CD4-positive, alpha-beta memory T cell (primary cell): Measurements from ENCODE around the gene AP5Z1. TPM values are rescaled to one million over a fixed set of nuclear protein-coding genes. Genes with fewer than 3 reads are reported as not detected.
"Not testable (repeated sequence)": the region's sequence is repeated elsewhere in the genome, so short reads cannot be mapped to it uniquely, and the experiment has no call there.

Experiments used
- CTCF ChIA-PET: fragments of 350-600 bp; sonication (Branson Sonifier 250); formaldehyde crosslinking; loops from one replicate; lab custom pipeline; 2021; ENCODE audit warnings: inconsistent platforms; ENCODE audit not compliant: partially characterized antibody; lab: Charles Lee
- POLR2A ChIA-PET: fragments of 350-600 bp; sonication (Branson Sonifier 250); formaldehyde crosslinking; loops from one replicate; lab custom pipeline; 2021; ENCODE audit not compliant: partially characterized antibody; lab: Charles Lee
- DNase-seq, 5 donors: peaks; one replicate each; pipeline versions ENCODE4 v3.0.0 to v3.0.0-alpha.2; 2020 to 2022; ENCODE audit warnings: mixed read lengths in 1 of 5
- H3K27ac ChIP-seq: one replicate; pipeline ENCODE4 v1.7.0; 2013; ENCODE audit warnings: low read depth, low read length
- H3K27me3 ChIP-seq: 2 replicates; pipeline ENCODE4 v1.7.0; 2013; ENCODE audit warnings: mild to moderate bottlenecking, low read length, moderate library complexity; ENCODE audit not compliant: insufficient read depth
- H3K36me3 ChIP-seq: 2 replicates; pipeline ENCODE4 v1.7.0; 2013; ENCODE audit warnings: mild to moderate bottlenecking, low read length, moderate library complexity; ENCODE audit not compliant: insufficient read depth
- H3K4me1 ChIP-seq: 2 replicates; pipeline ENCODE4 v1.7.0; 2013; ENCODE audit warnings: mild to moderate bottlenecking, low read length, moderate library complexity; ENCODE audit not compliant: insufficient read depth
- H3K4me3 ChIP-seq, 2 donors: one replicate each; pipeline ENCODE4 v1.7.0; 2013; ENCODE audit warnings: low read length in 2 of 2, mild to moderate bottlenecking in 1 of 2
- H3K9me3 ChIP-seq, 2 donors: one replicate each; pipeline ENCODE4 v1.7.0; 2013; ENCODE audit warnings: low read length in 2 of 2, control low read depth in 1 of 2; ENCODE audit not compliant: control insufficient read depth in 1 of 2
- H3K27ac Mint-ChIP-seq, 7 donors: one replicate each; pipeline ENCODE4 v1.8.0; 2020 to 2021; ENCODE audit warnings: mixed read lengths in 7 of 7, mild to moderate bottlenecking in 6 of 7, inconsistent platforms in 3 of 7, moderate library complexity in 3 of 7
- H3K27me3 Mint-ChIP-seq, 2 donors: one replicate each; pipeline ENCODE4 v1.8.0; 2020 to 2021; ENCODE audit warnings: mixed read lengths in 2 of 2
- H3K36me3 Mint-ChIP-seq, 2 donors: one replicate each; pipeline ENCODE4 v1.8.0; 2020 to 2021; ENCODE audit warnings: mixed read lengths in 2 of 2, inconsistent platforms in 1 of 2, mild to moderate bottlenecking in 1 of 2
- H3K4me1 Mint-ChIP-seq, 4 donors: one replicate each; pipeline ENCODE4 v1.8.0; 2020 to 2021; ENCODE audit warnings: mixed read lengths in 4 of 4, mild to moderate bottlenecking in 1 of 4
- H3K4me3 Mint-ChIP-seq, 8 donors: one replicate each; pipeline ENCODE4 v1.8.0; 2020 to 2021; ENCODE audit warnings: mixed read lengths in 8 of 8, mild to moderate bottlenecking in 7 of 8, moderate library complexity in 6 of 8, inconsistent platforms in 3 of 8
- H3K9me3 Mint-ChIP-seq, 8 donors: one replicate each; pipeline ENCODE4 v1.8.0; 2020 to 2021; ENCODE audit warnings: mixed read lengths in 8 of 8, mild to moderate bottlenecking in 5 of 8, inconsistent platforms in 3 of 8, moderate library complexity in 1 of 8
- intact Hi-C: fragments of 100-400 bp; cut with micrococcal nuclease; formaldehyde crosslinking; loops from one replicate; pipeline ENCODE4 v1.15.1; 2023
- polyA plus RNA-seq, 2 donors: library from polyadenylated mRNA; unstranded; fragments of 300-500 nt; fragmentation: Illumina TruSeq; gene quantifications; one replicate each; pipeline ENCODE4 v1.2.3, GENCODE V29; 2021
- total RNA-seq, 2 experiments: library from RNA; stranded (reverse); gene quantifications; one replicate each; pipeline ENCODE4 v1.2.3, GENCODE V29; 2021

Gene AP5Z1
- total and polyA plus RNA-seq, 4 experiments from 2014 or later = 29.1 to 103 (median 70.4) TPM

GRCh38 chr7:4790516-4790991 lies 15.1 kb downstream of the AP5Z1 start:
- Mint-ChIP-seq H3K4me3 (no peak overlapping the region), H3K36me3 (peaks cover 5 to 23% of the 10 kb centered on the region in 2 donors), H3K9me3 (no peaks in the 10 kb centered on the region), H3K27me3 (no peaks in the 10 kb centered on the region), H3K4me1 (peaks cover 1 to 12% (median 9%) of the 10 kb centered on the region in 4 donors), H3K27ac (no peak overlapping the region)
- Histone ChIP-seq H3K36me3 (peaks cover 37% of the 10 kb centered on the region), H3K27me3 (no peaks in the 10 kb centered on the region), H3K9me3 (no peaks in the 10 kb centered on the region), H3K27ac (no peak overlapping the region), H3K4me3 (no peak overlapping the region), H3K4me1 (peaks cover 5% of the 10 kb centered on the region)
- ChIA-PET CTCF (interaction anchor here (1.3 to 4.1 kb wide), 4 partner anchors 11 to 83 kb away, joined by 3 to 43 read pairs (median 6); partner anchors contain the start of gene AP5Z1), POLR2A (interaction anchor here (4.4 kb wide), 1 partner anchor 14 kb away, joined by 56 read pairs; the partner anchor contains the start of gene AP5Z1)
- intact Hi-C loops = no loop called here
- no peak for DNase-seq

DNA sequence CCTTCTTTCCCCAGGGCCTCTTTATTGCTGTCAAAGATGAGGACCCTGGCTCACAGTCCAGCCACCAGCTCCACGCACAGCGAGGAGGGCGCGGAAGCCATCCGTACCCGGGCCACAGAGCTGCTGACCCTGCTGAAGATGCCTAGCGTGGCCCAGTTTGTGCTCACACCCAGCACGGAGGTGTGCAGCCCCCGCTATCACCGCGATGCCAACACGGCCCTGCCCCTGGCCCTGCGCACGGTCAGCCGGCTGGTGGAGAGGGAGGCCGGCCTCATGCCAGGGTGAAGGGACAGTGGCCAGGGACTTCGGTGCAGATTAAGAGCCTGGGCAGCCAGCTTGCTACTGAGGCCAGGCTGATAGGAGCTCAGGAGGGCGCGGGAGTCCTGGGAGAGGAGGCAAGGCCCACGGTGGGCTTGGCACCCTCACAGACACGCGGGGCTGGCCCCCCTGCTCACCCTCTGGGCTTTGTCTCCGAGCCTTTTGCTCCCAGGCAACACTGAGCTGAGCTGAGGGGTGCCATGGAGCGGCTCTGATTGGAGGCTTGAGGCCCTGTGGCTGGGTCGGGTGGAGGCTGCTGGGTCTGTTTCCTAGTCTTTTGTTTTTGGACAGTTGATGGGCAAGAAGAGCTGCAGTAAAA lies 15.8 kb downstream of the AP5Z1 start:
- peaks cover 0 to 18% of the 10 kb centered on the region in 2 donors for H3K36me3 Mint-ChIP-seq
- Histone ChIP-seq H3K36me3 (peaks cover 30% of the 10 kb centered on the region), H3K27me3 (no peaks in the 10 kb centered on the region), H3K27ac (no peak overlapping the region), H3K4me1 (peaks cover 5% of the 10 kb centered on the region), H3K4me3 (no peak overlapping the region), H3K9me3 (no peaks in the 10 kb centered on the region)
- peak overlapping the region in 3 of 7 donors; percentile 27 to 66 (median 48) for H3K27ac Mint-ChIP-seq
- ChIA-PET CTCF (interaction anchor here (1.3 to 4.1 kb wide), 5 partner anchors 12 to 84 kb away, joined by 3 to 43 read pairs (median 5); partner anchors contain the start of gene AP5Z1), POLR2A (interaction anchor here (4.4 kb wide), 1 partner anchor 14 kb away, joined by 56 read pairs; the partner anchor contains the start of gene AP5Z1)
- intact Hi-C loops = no loop called here
- H3K4me3 Mint-ChIP-seq = peak overlapping the region in 2 of 8 donors; percentile 19 to 57
- DNase-seq = no peak
- H3K4me1 Mint-ChIP-seq = peaks cover 1 to 12% (median 9%) of the 10 kb centered on the region in 4 donors
- H3K9me3 Mint-ChIP-seq = no peaks in the 10 kb centered on the region
- no peaks in the 10 kb centered on the region for H3K27me3 Mint-ChIP-seq

- Mint-ChIP-seq H3K36me3 (peaks cover 0 to 18% of the 10 kb centered on the region in 2 donors), H3K4me1 (peaks cover 1 to 12% (median 9%) of the 10 kb centered on the region in 4 donors), H3K27me3 (no peaks in the 10 kb centered on the region), H3K27ac (peak overlapping the region in 3 of 7 donors; percentile 2 to 66 (median 48)), H3K4me3 (peak overlapping the region in 4 of 8 donors; percentile 19 to 57 (median 32)), H3K9me3 (no peaks in the 10 kb centered on the region)
- H3K27ac ChIP-seq = no peak overlapping the region
- ChIA-PET CTCF (interaction anchor here (0.6 to 4.1 kb wide), 10 partner anchors 11 to 1497 kb away, joined by 3 to 43 read pairs (median 4); partner anchors contain the start of gene AP5Z1), POLR2A (interaction anchor here (1.2 to 4.4 kb wide), 3 partner anchors 15 to 150 kb away, joined by 5 to 56 read pairs (median 6); partner anchors contain the start of gene AP5Z1)
- peak overlapping the region in 1 of 2 donors; percentile 32 for H3K4me3 ChIP-seq
- H3K9me3 ChIP-seq = no peaks in the 10 kb centered on the region
- intact Hi-C loops = loop anchor here (1.0 kb wide), 1 partner anchor 17 kb away; the partner anchor contains the start of gene AP5Z1
- peaks cover 5% of the 10 kb centered on the region for H3K4me1 ChIP-seq
- DNase-seq = peak; percentile 65 to 79 (median 76)
- peaks cover 24% of the 10 kb centered on the region for H3K36me3 ChIP-seq
- H3K27me3 ChIP-seq = no peaks in the 10 kb centered on the region
Observed at GRCh38 chr7:4791738-4792536, 16.5 kb downstream of the AP5Z1 start.

- Mint-ChIP-seq H3K27ac (no peak overlapping the region), H3K36me3 (peaks cover 0 to 16% of the 10 kb centered on the region in 2 donors), H3K9me3 (no peaks in the 10 kb centered on the region), H3K4me1 (peaks cover 1 to 12% (median 9%) of the 10 kb centered on the region in 4 donors), H3K27me3 (no peaks in the 10 kb centered on the region), H3K4me3 (peak overlapping the region in 4 of 8 donors; percentile 17 to 39 (median 27))
- Histone ChIP-seq H3K4me3 (peak overlapping the region in 1 of 2 donors; percentile 32), H3K9me3 (no peaks in the 10 kb centered on the region), H3K27ac (no peak overlapping the region), H3K36me3 (peaks cover 21% of the 10 kb centered on the region), H3K27me3 (no peaks in the 10 kb centered on the region), H3K4me1 (peaks cover 5% of the 10 kb centered on the region)
- POLR2A ChIA-PET = interaction anchor here (1.2 to 4.4 kb wide), 3 partner anchors 16 to 151 kb away, joined by 5 to 56 read pairs (median 6); partner anchors contain the start of gene AP5Z1
- DNase-seq = no peak
- CTCF ChIA-PET = interaction anchor here (0.6 to 4.1 kb wide), 10 partner anchors 12 to 1498 kb away, joined by 3 to 43 read pairs (median 4); partner anchors contain the start of gene AP5Z1
- intact Hi-C loops = loop anchor here (1.0 kb wide), 1 partner anchor 17 kb away; the partner anchor contains the start of gene AP5Z1
Observed at GRCh38 chr7:4792537-4793126, 17.2 kb downstream of the AP5Z1 start.

DNA sequence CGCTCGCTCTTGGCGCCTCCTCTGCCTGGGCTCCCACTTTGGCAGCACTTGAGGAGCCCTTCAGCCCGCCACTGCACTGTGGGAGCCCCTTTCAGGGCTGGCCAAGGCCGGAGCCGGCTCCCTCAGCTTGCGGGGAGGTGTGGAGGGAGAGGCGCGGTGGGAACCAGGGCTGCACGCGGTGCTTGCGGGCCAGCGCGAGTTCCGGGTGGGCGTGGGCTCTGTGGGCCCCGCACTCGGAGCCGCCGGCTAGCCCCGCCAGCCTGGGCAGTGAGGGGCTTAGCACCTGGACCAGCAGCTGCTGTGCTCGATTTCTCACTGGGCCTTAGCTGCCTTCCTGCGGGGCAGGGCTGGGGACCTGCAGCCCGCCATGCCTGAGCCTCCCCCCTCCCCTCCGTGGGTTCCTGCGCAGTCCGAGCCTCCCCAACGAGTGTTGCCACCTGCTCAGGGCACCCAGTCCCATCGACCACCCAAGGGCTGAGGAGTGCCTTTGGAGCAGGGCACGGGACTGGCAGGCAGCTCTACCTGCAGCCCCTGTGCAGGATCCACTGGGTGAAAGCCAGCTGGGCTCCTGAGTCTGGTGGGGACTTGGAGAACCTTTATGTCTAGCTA lies 18.1 kb downstream of the AP5Z1 start:
- H3K27me3 ChIP-seq, H3K4me3 ChIP-seq, H3K27ac ChIP-seq, H3K9me3 ChIP-seq, H3K9me3 Mint-ChIP-seq, H3K4me1 ChIP-seq, intact Hi-C loops, H3K27ac Mint-ChIP-seq, H3K27me3 Mint-ChIP-seq, DNase-seq: not testable (repeated sequence)
- peaks cover 1 to 12% (median 9%) of the 10 kb centered on the region in 4 donors for H3K4me1 Mint-ChIP-seq
- H3K36me3 ChIP-seq = peaks cover 13% of the 10 kb centered on the region
- ChIA-PET POLR2A (interaction anchor here (1.5 to 4.4 kb wide), 2 partner anchors 17 to 20 kb away, joined by 6 to 56 read pairs; partner anchors contain the start of gene AP5Z1), CTCF (interaction anchor here (0.9 to 4.1 kb wide), 6 partner anchors 18 to 294 kb away, joined by 3 to 43 read pairs (median 6); partner anchors contain the start of gene AP5Z1)
- H3K4me3 Mint-ChIP-seq = peak overlapping the region in 1 of 8 donors; percentile 3
- peaks cover 0 to 13% of the 10 kb centered on the region in 2 donors for H3K36me3 Mint-ChIP-seq

GRCh38 chr7:4794171-4794570 lies 18.7 kb downstream of the AP5Z1 start:
- H3K27ac ChIP-seq, H3K9me3 Mint-ChIP-seq, H3K4me1 ChIP-seq, H3K27me3 Mint-ChIP-seq, H3K9me3 ChIP-seq, H3K27me3 ChIP-seq, H3K4me3 ChIP-seq, DNase-seq, intact Hi-C loops: not testable (repeated sequence)
- POLR2A ChIA-PET = interaction anchor here (4.4 kb wide), 1 partner anchor 17 kb away, joined by 56 read pairs; the partner anchor contains the start of gene AP5Z1
- Mint-ChIP-seq H3K36me3 (peaks cover 0 to 12% of the 10 kb centered on the region in 2 donors), H3K4me1 (peaks cover 1 to 12% (median 9%) of the 10 kb centered on the region in 4 donors), H3K27ac (peak overlapping the region in 2 of 7 donors; percentile 18 to 74), H3K4me3 (peak overlapping the region in 1 of 8 donors; percentile 6)
- CTCF ChIA-PET = interaction anchor here (2.2 to 4.1 kb wide), 3 partner anchors 18 to 293 kb away, joined by 7 to 43 read pairs (median 25); partner anchors contain the start of gene AP5Z1
- peaks cover 13% of the 10 kb centered on the region for H3K36me3 ChIP-seq
